PFSK-1 (cell line): Measurements from ENCODE around the gene RNF208.

Experiments
- FOXP2 ChIP-seq: optimal IDR thresholded peaks from 2 replicates; pipeline ENCODE3; 2011; ENCODE audit warnings: borderline replicate concordance, control low read depth, inconsistent platforms; ENCODE audit not compliant: insufficient read depth; ENCODE audit errors: extremely low read length, extremely low read depth
- POLR2AphosphoS5 ChIP-seq: IDR thresholded peaks from 2 replicates; pipeline ENCODE4 v1.6.1; 2012; ENCODE audit warnings: low read depth, mild to moderate bottlenecking, control low read depth, low read length, moderate library complexity
- SIN3A ChIP-seq: IDR thresholded peaks from 2 replicates; pipeline ENCODE4 v1.6.1; 2012; ENCODE audit warnings: mild to moderate bottlenecking, low read length, moderate library complexity, borderline replicate concordance; ENCODE audit not compliant: insufficient read depth
- TAF1 ChIP-seq: IDR thresholded peaks from 2 replicates; pipeline ENCODE4 v1.6.1; 2012; ENCODE audit warnings: low read length, control low read depth, borderline replicate concordance; ENCODE audit not compliant: insufficient read depth
- TF ChIP-seq, protein P1 (sequence below), 2 experiments: IDR thresholded peaks; 2 replicates each; pipeline versions ENCODE4 v1.6.1 to v1.8.0; 2011 to 2012; ENCODE audit warnings: low read depth in 2 of 2, low read length in 2 of 2, control low read depth in 1 of 2, inconsistent platforms in 1 of 2, mild to moderate bottlenecking in 1 of 2, moderate library complexity in 1 of 2; ENCODE audit not compliant: insufficient read depth in 1 of 2

The RNF208 gene

DNA sequence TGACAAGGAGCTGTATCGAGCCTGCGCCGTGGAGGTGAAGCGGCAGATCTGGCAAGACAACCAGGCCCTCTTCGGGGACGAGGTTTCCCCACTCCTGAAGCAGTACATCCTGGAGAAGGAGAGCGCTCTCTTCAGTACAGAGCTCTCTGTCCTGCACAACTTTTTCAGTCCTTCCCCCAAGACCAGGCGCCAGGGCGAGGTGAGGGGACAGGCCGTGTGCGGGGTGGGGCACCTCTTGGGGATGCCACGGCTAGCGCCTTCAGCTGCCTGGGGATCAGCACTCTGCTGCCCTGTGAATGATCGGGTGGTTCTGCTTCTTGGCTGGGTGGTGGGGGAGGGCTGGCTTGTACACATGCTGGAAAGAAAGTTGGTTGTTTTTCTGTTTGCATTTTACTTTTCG, 34.8 kb upstream of the RNF208 start:
- TF ChIP-seq TAF1 (no peak), POLR2AphosphoS5 (no peak), FOXP2 (no peak), SIN3A (no peak)
- TF ChIP-seq, protein P1, sequence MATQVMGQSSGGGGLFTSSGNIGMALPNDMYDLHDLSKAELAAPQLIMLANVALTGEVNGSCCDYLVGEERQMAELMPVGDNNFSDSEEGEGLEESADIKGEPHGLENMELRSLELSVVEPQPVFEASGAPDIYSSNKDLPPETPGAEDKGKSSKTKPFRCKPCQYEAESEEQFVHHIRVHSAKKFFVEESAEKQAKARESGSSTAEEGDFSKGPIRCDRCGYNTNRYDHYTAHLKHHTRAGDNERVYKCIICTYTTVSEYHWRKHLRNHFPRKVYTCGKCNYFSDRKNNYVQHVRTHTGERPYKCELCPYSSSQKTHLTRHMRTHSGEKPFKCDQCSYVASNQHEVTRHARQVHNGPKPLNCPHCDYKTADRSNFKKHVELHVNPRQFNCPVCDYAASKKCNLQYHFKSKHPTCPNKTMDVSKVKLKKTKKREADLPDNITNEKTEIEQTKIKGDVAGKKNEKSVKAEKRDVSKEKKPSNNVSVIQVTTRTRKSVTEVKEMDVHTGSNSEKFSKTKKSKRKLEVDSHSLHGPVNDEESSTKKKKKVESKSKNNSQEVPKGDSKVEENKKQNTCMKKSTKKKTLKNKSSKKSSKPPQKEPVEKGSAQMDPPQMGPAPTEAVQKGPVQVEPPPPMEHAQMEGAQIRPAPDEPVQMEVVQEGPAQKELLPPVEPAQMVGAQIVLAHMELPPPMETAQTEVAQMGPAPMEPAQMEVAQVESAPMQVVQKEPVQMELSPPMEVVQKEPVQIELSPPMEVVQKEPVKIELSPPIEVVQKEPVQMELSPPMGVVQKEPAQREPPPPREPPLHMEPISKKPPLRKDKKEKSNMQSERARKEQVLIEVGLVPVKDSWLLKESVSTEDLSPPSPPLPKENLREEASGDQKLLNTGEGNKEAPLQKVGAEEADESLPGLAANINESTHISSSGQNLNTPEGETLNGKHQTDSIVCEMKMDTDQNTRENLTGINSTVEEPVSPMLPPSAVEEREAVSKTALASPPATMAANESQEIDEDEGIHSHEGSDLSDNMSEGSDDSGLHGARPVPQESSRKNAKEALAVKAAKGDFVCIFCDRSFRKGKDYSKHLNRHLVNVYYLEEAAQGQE (IDR thresholded peaks at IDR 0.05; ENCODE audit: insufficient read depth in 1 of 2, low read depth in 2 of 2, low read length in 2 of 2): no peak

DNA sequence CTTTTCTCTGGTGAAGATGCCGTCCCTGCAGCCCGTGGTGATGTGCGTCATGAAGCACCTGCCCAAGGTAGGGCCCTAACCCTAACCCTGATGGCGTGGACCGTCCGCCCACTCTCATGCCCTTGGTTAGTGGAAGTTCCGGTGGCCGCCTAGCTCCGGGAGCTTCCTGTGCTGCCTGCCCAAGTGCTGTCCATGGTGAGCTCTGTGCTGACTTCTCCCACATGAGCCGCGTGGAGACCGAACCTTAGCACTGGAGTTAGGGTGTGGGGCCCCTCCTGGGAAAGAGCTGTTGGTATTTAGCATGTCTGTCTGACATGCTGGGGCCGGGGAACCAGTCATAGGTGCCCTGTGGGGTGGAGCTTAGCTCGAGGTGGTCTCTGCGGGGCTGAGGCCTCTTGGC, 34.3 kb upstream of the RNF208 start:
- no peak for TF ChIP-seq POLR2AphosphoS5
- no peak for TF ChIP-seq TAF1
- TF ChIP-seq FOXP2: no peak
- TF ChIP-seq, protein P1 (IDR thresholded peaks at IDR 0.05; ENCODE audit: insufficient read depth in 1 of 2, low read depth in 2 of 2, low read length in 2 of 2): peak; percentile 79 to 87
- TF ChIP-seq SIN3A: no peak

DNA sequence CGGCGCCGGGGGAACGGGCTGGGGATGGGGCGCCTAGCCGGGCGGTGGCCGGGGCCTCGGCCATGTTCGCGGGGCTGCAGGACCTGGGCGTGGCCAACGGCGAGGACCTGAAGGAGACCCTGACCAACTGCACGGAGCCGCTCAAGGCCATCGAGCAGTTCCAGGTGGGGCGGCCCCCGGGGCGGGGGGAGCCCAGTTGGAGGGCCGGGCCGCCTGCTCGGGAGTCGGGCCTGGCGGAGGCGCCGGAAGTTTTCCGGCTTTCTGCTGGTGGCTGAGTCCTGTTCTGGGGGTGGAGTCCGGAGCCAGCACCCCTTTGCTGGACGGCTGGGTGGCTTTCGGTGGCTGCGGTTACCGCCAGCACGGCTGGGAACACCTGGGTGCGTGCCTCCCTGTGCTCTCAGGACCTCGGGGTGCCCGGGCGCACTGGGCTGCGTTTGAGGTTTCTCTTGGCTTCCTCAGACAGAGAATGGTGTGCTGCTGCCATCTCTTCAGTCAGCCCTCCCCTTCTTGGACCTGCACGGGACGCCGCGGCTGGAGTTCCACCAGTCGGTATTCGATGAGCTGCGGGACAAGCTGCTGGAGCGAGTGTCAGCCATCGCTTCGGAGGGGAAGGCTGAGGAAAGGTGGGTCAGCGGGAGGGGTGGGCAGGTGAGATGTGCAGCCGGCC, 33.5 kb upstream of the RNF208 start:
- TF ChIP-seq FOXP2 (no peak), TAF1 (no peak), POLR2AphosphoS5 (no peak), SIN3A (no peak)
- TF ChIP-seq, protein P1 (IDR thresholded peaks at IDR 0.05; ENCODE audit: insufficient read depth in 1 of 2, low read depth in 2 of 2, low read length in 2 of 2): no peak

DNA sequence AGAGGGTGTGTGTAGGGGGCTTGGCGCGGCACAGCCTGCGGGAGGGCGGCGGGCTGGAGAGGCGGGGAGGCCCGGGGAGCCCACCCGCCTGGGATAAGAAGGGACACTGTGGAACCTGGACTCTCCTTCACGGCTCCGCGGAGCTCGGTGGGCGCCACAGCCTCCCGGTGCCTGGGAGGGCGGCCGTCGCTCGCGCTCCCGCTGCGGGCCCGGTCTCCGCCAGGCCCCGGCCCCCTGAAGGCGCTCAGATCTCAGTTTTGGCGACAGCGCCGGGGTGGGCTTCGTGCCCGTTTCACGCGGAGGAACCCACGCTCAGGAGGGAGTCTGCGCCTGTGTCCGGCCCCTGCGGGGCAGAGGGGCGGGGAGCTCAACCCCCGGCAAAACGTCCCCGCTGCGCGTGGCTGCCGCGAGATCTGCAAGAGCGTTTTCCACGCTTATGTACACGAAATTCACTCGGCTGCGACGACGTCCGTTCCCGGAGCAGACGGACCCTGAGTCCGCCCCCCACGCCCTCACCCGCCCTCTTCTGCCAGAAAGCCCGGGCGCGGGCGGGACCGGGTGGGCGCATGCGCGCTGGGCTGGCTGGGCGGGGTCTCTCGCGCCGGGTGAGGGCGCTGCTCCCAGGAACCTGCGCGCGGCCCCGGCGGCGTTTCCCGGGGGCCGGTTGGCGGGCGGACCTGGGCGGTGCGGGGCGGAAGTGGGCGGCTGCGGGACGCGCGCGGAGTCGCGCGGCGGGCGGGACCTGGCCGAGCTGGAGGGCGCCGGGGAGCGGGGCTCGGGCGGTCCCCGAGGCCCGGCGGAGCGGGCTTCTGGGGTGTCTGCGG, 32.8 kb upstream of the RNF208 start, which contains the start of gene NELFB:
Gene NELFB, plus strand, starts transcription at position 704 of the 824 bp plus-strand sequence.
- TF ChIP-seq, protein P1 (IDR thresholded peaks at IDR 0.05; ENCODE audit: insufficient read depth in 1 of 2, low read depth in 2 of 2, low read length in 2 of 2): no peak
- TF ChIP-seq FOXP2: no peak
- 0 out of 2 replicates have a peak, but pooled peaks have one; percentile 40 for TF ChIP-seq TAF1
- no peak for TF ChIP-seq SIN3A
- peak; percentile 74 for TF ChIP-seq POLR2AphosphoS5
